ENCODE data around the gene DUSP11.

Gene DUSP11

DNA sequence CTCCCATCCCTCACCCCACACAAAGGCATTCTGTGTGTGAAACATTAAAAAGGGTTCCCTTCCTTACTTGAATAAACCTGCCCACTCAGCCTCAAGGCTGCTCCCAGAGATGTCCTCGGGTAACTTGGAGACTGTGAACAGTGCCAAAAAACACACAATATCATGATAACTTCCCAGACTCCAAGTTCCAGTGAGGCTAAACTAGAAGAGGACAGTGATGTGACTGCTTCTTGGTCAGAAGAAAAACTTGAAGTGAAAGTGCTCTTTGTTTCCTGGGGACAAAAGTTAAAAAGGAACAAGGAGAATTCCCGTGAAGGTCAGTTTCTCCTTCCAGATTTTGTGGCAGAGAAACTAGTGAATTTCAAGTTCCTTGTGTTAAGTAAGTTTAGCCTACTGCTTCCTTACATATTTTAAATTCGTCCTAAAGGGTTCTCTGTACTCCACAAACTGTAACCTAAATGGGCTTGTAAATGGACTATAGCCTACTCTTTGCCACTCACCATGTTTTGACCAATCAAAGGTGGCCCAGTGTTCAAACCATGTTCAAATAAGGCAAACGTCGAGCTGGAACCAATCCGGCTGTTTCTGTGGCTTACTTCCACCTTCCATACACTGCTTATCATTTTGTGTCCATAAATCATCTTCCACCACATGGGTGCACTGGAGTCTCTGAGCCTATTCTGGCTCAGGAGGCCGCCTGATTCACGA is 63.2 kb downstream of the DUSP11 start:
- no peak for DNase-seq

DNA sequence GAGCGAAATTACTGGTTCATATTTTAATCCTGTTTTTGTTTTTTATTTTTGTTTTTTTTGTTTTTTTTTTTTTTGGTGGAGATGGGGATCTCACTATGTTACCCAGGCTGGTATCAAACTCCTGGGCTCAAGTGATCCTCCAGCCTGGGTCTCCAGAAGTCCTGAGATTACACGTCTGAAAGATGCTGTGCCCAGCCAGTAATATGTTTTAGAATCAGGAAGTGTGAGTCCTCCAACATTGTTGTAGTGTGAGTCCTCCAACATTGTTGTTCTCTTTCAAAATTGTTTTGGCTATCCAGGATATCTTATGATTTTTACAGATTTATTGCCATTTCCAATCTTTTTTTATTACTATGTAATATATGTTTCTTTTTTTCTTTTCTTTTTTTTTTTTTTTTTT is 65.8 kb downstream of the DUSP11 start:
- no peak for DNase-seq

All from CD4-positive, alpha-beta T cell treated with Interferon alpha-2 for 1 hour (primary cell).